Mucosa of descending colon (tissue), 3 donors: ENCODE measurements around the gene GLIPR2. TPM values are rescaled to one million over a fixed set of nuclear protein-coding genes. Genes with fewer than 3 reads are reported as not detected.

ENCODE experiments used
- ATAC-seq: fragments of 200-7000 bp; cut with Tn5 transposase; one replicate; pipeline ENCODE4 v1.9.1; 2020; ENCODE audit warnings: mild to moderate bottlenecking, moderate library complexity
- DNase-seq, 3 donors: peaks; one replicate each; pipeline ENCODE4 v3.0.0-alpha.2; 2020
- H3K36me3 ChIP-seq: fragments of 200-600 bp; one replicate; pipeline ENCODE4 v1.8.0; 2021; ENCODE audit warnings: low read depth, mild to moderate bottlenecking
- H3K4me1 ChIP-seq: fragments of 200-600 bp; one replicate; pipeline ENCODE4 v1.8.0; 2021; ENCODE audit warnings: low read depth, mild to moderate bottlenecking
- H3K4me3 ChIP-seq: fragments of 200-600 bp; one replicate; pipeline ENCODE4 v1.8.0; 2021; ENCODE audit warnings: mild to moderate bottlenecking
- H3K9me3 ChIP-seq: fragments of 200-600 bp; one replicate; pipeline ENCODE4 v1.8.0; 2021; ENCODE audit warnings: mild to moderate bottlenecking
- intact Hi-C, 2 donors: fragments of 100-400 bp; cut with DNase I in 1 of 2; cut with micrococcal nuclease in 1 of 2; formaldehyde crosslinking; loops; one replicate each; pipeline versions ENCODE4 v1.11.0 to v1.11.1; 2022; cut with DNase I, micrococcal nuclease
- total RNA-seq, 3 donors: library from RNA; stranded (reverse); fragmentation: NEBNext Ultra II Directional in 2 of 3; extraction: Animal tissue kit (Norgen Biotek cat#: 25700) in 2 of 3; gene quantifications; one replicate each; pipeline versions ENCODE4 v1.2.1 to v1.2.4, GENCODE V29; 2021 to 2023
- TF ChIP-seq, protein P1 (sequence below): fragments of 200-600 bp; IDR thresholded peaks from one replicate; pipeline ENCODE4 v1.8.0; 2022; ENCODE audit warnings: antibody characterized with exemption, mild to moderate bottlenecking
- donor health status: DM: no; HTN: no; CAD: no; lungs with moderate emphysema.
- donor health status: DM: no; HTN: no; CAD: no.
- donor health status: DM: no; HTN: yes; CAD: no.

GLIPR2 gene
- total RNA-seq, 3 donors from 2014 or later = 28.1 to 58.4 (median 37.5) TPM

DNA sequence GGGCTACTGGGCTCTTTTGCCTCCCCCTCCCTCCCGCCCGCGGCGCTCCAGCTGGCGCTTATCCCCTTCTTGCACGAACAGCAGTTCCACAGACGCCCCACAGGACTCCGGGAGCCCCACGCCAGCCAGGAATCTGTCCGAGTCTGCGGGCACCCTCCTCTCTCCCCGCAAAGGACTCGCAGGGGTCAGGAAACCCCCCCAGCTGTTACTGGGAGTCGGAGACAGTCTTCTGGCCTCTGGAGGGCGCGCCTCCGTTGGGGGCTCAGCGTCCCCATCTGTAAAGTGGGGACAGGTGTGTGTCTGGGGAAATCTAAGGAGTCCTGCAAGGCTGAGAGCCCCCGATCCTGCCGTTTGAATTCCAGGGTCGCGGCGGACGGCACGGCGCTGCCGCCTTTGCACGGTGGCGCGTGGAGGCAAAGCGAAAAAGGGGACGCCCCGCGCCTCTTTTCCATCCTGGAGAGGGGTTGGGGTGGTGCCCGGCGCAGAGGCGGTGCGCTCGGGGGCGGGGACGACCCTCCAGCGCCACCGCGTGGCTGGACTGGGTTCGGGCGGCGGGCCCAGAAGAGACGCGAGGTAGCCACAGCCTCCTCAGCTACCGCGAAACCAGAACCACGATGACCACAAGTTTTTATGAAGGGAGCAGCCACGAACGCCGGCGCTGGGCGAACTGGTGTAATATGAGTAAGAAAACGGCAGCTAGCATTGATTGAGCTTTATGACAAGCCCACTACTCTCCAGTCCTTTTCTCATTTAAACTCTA lies 29.8 kb downstream of the GLIPR2 start:
- Histone ChIP-seq H3K9me3 (no peaks in the 10 kb centered on the region), H3K4me3 (no peak overlapping the region), H3K4me1 (peaks cover 7% of the 10 kb centered on the region), H3K36me3 (no peaks in the 10 kb centered on the region)
- TF ChIP-seq, protein P1, sequence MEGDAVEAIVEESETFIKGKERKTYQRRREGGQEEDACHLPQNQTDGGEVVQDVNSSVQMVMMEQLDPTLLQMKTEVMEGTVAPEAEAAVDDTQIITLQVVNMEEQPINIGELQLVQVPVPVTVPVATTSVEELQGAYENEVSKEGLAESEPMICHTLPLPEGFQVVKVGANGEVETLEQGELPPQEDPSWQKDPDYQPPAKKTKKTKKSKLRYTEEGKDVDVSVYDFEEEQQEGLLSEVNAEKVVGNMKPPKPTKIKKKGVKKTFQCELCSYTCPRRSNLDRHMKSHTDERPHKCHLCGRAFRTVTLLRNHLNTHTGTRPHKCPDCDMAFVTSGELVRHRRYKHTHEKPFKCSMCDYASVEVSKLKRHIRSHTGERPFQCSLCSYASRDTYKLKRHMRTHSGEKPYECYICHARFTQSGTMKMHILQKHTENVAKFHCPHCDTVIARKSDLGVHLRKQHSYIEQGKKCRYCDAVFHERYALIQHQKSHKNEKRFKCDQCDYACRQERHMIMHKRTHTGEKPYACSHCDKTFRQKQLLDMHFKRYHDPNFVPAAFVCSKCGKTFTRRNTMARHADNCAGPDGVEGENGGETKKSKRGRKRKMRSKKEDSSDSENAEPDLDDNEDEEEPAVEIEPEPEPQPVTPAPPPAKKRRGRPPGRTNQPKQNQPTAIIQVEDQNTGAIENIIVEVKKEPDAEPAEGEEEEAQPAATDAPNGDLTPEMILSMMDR = peak; percentile 91
- peak; percentile 99 for ATAC-seq
- intact Hi-C loops = loop anchor here (5.0 kb wide), 1 partner anchor 64 kb away; no protein-coding TSS in a partner anchor
- DNase-seq = peak; percentile 86 to 93 (median 87)

DNA sequence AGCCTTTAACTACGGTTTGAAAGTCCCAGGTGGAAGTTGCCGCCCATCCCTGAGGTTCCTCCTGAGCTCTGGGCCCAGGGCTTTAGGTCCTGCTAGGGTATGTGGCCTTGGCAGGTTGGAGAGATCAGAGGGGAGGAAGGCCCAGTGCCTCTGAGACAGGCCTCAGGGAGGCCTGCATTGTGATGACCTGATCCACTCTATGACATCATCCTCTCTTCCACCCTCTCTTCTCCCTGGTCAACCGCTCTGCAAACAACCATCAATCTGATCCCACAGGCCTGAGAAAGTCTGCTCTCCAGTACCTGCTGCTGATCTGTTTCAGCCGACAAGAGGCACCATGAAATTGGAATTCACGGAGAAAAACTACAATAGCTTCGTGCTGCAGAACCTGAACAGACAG lies 32.6 kb downstream of the GLIPR2 start, which contains the start of gene CCIN:
TSS of gene CCIN (plus strand) at position 223 of the 400 bp plus-strand sequence. CDS start at position 338, 115 bp downstream.
- DNase-seq (no peak), ATAC-seq (no peak)
- TF ChIP-seq, protein P1 = no peak
- H3K9me3 ChIP-seq = no peaks in the 10 kb centered on the region
- H3K36me3 ChIP-seq = no peaks in the 10 kb centered on the region
- intact Hi-C loops = loop anchor here (5.0 kb wide), 1 partner anchor 67 kb away; no protein-coding TSS in a partner anchor
- no peak within 1 kb of the TSS for H3K4me3 ChIP-seq
- H3K4me1 ChIP-seq = peaks cover 5% of the 10 kb centered on the region

DNA sequence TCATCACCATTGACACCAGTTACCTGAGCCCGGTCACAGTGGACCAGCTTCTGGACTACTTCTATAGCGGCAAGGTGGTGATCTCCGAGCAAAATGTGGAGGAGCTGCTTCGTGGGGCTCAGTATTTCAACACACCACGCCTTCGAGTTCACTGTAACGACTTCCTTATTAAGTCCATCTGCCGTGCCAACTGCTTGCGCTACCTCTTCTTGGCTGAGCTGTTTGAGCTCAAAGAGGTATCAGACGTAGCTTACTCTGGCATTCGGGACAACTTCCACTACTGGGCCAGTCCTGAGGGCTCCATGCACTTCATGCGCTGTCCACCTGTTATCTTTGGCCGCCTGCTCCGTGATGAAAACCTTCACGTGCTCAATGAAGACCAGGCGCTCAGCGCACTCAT lies 33.2 kb downstream of the GLIPR2 start:
- H3K4me1 ChIP-seq = peaks cover 5% of the 10 kb centered on the region
- H3K4me3 ChIP-seq = no peak overlapping the region
- ATAC-seq (no peak), DNase-seq (no peak)
- intact Hi-C loops = loop anchor here (5.0 kb wide), 1 partner anchor 67 kb away; no protein-coding TSS in a partner anchor
- TF ChIP-seq, protein P1 = no peak
- no peaks in the 10 kb centered on the region for H3K9me3 ChIP-seq
- no peaks in the 10 kb centered on the region for H3K36me3 ChIP-seq

DNA sequence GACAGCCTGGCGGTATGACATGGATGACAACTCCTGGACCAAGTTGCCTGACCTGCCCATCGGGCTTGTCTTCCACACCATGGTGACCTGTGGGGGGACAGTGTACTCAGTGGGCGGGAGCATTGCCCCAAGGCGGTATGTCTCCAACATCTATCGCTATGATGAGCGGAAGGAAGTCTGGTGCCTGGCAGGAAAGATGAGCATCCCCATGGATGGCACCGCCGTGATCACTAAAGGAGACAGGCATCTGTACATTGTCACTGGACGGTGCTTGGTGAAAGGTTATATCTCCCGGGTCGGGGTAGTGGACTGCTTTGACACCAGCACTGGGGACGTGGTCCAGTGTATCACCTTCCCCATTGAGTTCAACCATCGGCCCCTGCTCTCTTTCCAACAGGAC lies 34.0 kb downstream of the GLIPR2 start:
- DNase-seq = no peak
- Histone ChIP-seq H3K9me3 (no peaks in the 10 kb centered on the region), H3K4me1 (peaks cover 5% of the 10 kb centered on the region), H3K4me3 (no peak overlapping the region), H3K36me3 (no peaks in the 10 kb centered on the region)
- TF ChIP-seq, protein P1 = no peak
- ATAC-seq = no peak
- intact Hi-C loops = no loop called here

DNA sequence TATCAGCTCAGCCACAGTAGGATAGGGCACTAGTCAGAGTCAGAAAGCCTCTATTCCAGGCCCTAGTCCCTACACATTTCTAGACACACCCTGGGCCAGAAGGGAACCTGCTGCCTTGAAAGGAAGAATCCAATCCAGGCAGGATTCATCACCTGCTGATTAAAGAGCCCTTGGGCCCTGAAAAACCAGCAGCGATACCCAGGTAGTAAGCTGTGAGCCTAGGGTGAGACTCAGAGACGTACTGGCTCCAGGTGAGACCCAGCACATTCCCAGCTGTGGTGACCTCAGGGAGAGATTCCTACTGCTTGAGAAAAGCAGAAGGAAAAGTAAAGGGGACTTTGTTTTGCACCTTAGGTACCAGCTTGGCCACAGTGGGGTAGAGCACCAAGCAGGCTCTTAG lies 37.3 kb downstream of the GLIPR2 start:
- no peaks in the 10 kb centered on the region for H3K36me3 ChIP-seq
- TF ChIP-seq, protein P1 = no peak
- intact Hi-C loops = no loop called here
- ATAC-seq (no peak), DNase-seq (no peak)
- no peaks in the 10 kb centered on the region for H3K4me1 ChIP-seq
- no peak overlapping the region for H3K4me3 ChIP-seq
- H3K9me3 ChIP-seq = no peaks in the 10 kb centered on the region
